IPS DF 4.7 (cell line): Measurements from ENCODE around the gene KCND2.
"Not testable (repeated sequence)": the region's sequence is repeated elsewhere in the genome, so short reads cannot be mapped to it uniquely, and the experiment has no call there.

Experiments used
- DNase-seq: peaks from one replicate; pipeline ENCODE4 v3.0.0-alpha.2; 2013; ENCODE audit warnings: low spot score; ENCODE audit errors: extremely low read depth

KCND2 gene

DNA sequence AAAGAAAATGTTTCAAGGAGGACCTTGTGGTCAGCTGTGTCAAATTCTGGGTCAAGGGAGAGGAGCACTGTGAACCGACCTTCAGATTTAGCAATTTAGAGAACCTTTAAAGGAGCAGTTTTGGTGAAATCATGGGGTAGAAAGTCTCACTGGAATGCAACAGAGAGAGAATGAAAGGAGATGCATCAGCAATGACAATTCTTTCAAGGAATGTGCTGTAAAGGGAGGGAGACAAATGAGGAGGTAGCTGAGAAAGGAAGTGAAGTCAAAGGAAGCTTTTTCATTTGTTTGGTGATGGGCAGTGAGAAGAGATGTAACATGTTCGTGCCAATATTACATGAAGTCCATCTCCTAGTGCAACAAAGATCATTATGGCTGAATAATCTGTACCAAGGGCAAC is 418.9 kb downstream of the KCND2 start:
- DNase-seq = no peak

DNA sequence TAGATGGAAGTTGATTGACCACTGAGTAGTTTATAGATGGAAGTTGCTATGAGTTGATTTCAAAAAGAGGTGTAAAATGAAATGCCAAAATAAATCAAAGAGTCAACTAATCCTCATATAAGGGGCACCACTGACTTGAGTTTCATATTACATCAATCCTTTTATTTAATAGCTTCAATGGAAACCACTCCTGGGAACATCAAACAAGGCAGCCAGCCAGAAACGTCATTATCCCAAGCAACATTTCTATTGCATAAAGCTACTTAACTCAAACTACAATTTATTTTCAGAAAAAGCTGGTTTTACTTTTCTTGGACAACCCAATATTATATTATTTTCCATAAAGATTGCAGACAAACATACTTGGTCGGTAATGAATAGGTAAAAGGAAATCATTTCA is 422.9 kb downstream of the KCND2 start:
- no peak for DNase-seq

DNA sequence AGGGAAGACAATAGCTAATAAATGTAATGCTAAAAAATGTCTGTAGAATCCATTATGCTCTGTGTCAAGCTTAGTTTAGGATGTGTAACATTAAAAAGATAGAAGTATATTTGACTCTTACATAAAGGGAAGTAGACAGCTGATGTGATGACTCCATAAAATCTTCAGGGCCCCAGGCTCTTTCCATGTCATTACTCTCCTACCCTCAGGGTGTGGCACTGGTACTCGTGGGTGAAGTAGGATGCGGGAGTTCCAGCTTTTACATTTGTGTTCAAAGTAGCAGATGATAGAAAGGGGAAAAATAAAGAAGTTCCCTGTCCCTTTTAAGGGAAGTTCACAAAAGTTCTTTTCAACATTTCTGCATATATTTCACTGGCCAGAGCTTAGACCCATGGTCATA is 427.8 kb downstream of the KCND2 start:
- no peak for DNase-seq

DNA sequence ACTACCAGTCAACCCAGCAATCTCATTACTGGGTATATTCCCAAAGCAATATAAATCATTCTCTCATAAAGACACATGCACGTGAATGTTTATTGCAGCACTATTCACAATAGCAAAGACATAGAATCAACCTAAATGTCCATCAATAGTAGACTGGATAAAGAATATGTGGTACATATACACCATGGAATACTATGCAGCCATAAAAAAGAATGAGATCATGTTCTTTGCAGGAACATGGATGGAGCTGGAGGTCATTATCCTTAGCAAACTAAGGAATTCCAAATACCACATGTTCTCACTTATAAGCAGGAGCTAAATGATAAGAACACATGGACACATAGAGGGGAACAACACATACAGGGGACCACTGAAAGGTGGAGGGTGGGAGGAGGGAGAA is 429.4 kb downstream of the KCND2 start:
- DNase-seq = not testable (repeated sequence)

DNA sequence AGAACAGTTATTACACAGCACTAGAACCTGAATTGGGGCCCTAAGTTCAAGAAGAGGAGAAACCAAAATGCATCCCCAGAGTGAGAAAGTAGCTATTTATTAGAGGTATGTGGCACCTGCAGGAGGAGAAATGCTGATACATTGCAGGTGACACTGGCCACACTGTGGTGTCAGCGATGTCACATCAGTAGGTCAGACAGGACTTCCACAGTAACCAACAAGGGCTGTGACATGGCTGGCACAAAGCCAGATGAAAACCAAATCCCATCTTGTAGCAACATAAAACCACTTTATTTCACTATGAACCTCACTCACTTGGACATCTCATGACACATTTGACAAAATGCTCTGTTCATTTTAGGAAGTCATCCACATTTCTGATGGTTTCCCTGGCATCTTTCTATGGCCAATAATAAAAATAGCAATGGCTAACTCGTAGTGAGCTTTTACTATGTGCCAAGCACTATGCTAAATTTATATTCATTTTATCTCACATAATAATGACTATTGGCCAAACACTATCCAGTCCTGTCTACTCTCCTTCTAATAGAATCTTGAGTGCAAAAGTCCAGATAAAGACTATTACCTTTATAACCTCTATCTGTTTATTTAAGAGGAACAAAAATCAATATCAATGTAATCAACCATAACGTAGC is 430.7 kb downstream of the KCND2 start:
- DNase-seq = no peak

DNA sequence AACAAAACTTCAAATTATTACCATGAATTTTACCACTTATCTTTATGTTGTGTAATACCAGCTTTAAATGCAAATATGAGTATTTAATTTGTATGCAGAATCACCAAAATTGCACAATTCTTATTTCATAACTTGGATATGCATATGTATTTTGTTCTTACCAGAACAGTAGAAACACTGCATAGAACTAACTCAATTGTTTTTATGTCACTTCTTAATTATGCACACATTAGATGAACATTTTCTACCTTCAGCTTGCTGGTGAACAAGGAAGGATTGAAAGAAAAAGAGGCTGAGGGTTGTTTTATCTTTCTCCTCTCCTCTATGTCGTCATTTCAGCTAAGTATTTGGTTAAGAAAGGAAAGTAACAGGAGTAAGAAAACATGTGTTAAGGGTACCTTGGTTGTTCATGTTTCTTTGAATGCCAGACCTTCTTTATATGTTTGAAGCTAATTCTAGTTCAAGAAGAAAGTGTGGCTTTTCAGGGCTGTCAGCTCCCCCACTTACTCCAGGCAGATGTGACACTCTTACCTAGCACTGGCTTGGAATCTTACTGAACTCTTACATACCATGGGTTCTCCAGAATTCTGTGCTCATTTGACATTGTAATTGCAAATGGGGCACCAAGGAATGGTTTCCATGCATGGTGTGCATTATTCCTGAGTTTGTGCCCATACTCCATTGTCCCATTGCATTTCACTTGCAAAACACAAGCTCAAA is 436.4 kb downstream of the KCND2 start:
- no peak for DNase-seq

DNA sequence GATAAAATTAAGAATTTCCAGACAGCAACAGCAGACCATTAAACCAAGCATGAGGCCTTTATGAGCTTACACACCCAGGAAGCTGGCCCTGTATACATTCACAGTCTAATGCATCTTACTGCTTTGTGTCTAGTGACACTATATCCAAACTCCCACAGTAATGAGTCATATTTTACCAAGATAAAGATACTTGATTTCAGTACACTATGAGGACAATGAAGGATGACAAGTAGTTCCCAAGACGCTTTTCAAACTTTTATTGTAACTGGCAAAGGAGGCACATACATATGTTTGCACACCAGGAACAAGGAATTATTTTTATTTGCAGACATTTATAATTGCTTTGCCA is 437.0 kb downstream of the KCND2 start:
- DNase-seq = no peak

DNA sequence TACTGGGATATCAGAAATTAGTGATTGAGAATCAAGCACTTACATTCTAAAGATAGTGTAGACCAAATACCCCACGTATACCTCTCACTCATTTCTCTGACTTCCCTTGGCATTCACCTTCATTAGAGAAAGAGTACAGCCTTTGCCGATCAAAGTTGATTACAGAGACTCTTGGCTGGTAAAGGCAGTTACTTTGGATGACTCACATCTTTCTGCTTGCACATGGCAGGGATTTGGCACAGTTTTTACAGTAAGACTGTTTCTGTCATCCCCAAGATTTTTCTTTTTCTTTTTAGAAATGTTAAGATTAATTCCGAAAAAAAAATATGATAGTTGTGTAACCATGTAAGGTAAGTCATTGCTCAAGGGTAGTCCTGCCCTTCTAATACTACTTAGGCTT is 442.0 kb downstream of the KCND2 start:
- DNase-seq = no peak

DNA sequence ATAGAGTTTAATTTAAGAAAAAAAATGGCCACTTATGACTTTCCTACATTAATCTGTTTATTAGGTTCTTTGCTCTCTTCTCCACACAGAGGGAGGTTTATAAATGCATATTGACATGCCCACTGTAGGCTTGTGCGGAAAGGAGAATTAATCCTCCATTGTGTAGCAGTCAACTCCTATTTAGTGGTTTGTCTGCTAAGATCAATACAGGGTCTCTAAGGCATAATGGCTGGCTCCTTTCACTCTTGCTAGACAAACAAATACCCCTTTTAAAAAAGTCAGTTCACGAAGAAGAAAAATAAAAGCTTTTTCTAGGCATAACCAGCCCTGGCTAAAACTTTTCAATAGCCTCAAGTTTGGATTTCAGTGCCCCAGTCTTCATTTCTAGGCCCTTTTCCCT is 443.3 kb downstream of the KCND2 start:
- DNase-seq = no peak

DNA sequence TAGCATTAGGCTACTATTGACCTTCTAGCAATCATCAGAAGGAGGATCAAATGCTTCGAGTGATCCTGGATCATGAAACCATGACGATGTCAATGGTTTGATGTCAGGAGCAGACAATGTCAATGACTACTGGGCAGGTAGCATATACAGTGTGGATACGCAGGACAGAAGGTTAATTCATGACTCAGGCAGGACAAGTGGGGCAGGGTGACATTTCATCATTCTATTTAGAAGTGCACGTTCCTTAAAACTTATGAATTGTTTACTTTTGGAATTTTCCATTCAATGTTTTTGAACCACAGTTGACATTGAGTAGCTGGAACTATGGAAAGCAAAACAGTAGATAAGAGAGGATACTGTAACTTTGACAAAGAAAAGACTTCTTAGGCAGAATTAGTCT is 444.2 kb downstream of the KCND2 start:
- no peak for DNase-seq

DNA sequence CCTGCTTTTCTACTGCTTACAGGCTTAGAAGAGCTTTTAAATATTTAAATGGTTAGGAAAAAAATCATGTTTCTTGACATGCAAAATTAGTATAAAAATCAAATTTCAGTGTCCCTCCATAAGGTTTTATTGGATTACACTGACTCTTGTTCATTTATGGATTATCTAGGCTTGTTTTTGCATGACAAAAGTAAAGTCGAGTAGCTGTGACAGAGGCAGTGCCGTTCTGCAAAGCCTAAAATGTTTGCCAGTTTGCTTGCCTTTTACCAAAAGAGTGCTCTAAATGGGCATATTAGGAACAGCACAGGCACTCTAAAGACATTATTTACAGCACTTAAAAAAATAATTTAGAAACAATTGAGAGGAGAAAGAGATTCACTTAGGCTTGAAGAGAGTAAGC is 445.4 kb downstream of the KCND2 start:
- no peak for DNase-seq

DNA sequence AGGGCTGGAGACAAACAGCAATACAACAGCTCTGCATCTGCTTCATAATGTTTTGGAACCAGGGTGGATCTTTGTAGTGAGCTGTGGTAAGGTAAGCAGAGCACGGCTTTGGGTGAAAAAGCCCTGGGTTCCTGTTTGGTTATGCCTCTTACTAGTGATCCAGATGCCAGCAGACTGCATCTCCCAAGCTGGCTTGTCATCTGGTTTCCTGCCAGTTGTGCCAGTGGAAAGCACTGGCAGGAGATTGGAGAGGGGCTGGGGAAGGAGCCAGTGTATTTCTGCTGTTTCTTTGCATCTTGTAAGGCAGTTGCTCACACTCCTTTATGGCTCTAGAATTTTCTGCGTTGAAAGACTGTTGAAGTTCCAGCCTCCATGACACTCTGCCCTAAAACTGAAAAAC is 447.3 kb downstream of the KCND2 start:
- DNase-seq = no peak

DNA sequence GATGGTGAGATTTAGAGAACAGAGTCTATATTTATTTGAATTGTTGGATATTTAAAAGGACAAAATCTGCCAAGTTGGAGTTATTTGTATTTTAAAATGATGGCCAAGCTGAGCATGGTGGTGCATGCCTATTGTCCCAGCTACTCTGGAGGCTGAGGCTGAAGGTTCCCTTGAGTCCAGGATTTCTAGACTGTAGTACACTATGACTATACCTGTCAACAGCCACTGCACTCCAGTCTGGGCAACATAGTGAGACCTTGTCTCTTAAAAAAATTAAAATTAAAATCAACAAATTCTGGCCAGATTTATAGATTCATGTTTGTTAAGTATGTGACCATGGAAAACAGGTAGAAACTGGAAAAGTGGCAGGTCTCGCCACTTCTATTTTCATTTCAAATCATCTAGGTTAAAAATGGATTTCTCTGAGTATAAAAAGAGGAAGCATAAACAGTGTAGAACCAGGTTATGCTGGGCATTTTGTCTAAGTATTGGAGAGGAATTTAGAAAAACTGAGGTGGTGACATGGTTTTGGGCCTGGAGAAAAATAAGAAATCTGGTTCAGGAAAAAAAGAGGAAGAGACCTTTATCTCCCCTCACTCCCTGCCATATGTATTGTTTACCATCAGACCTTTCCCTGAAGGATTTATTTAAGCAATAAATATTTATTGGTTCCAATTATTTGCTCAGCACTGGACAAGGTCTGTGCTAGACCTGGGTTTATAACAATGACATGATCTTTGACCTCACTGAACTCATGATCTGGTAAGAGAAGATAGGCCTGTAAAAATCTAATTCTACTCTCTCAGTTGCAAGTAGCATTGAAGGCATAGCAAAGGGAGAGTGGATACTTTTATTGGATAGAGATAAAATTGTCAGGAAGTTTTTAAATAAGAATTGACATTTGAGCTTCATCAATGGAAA is 450.8 kb downstream of the KCND2 start:
- DNase-seq = no peak

DNA sequence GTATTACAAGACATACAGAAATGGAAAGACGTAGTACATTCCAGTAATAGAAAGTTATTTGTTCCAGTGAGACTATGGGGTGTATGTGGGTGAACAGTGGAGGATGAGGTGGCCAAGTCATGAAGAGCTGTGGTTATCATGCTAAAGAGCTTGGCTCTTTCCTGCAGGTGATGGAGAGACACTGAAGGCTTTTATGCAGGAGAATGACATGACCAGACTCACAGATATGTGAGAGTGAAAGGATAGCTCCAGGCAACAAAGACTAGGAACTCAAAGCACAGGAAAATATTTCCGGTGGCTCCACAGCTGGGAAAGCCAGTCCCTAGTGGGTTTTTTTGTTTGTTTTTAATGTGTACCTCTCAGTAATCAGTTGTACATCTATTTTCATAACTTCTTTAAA is 451.5 kb downstream of the KCND2 start:
- no peak for DNase-seq

DNA sequence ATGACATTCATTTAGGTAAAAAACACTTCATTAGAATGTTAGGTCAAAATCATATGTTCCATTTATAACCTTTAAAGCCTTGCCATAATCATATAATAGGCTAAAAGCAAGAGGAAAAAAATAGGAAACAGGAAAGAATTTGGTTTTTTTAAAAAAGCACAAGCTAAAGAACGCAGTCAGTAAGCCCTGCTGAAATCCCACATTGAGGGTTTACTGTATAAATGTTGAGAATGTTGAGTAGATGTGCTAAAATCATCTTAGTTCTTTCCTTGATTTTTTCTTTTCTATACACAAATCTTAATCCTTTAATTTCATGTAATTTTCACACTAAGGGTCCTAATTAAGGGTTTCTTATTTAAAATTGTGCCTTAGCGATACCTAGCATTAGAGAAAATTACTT is 452.0 kb downstream of the KCND2 start:
- no peak for DNase-seq

DNA sequence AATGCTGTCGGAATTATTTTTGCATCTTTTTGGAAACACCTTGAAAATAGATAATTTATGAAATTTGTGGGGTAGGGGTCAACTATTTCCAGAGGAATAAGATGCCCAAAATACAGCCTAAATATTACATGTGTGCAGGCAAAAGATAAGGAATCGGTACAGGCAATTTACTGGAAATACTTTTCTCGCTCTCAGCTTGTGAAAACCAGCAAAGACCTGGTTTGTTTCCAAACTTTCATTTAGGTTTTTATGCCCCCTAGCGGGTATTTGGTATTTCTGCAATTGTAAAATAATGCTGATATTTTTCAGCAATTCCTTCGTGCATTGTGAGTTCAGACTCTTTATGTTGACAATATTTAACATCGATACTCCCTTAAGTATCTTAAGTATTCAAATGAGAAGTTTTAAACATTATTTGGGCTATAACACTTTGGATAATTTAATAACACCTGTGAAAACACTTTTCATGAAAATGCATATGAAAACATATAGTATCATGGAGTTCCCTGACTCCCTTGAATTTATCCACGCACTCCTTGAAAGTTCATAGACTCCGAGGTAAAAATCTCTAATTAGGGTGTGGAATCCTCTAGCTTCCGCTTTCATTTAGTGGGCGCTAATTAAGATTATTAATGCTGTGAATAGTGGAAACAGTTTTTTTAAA is 452.5 kb downstream of the KCND2 start:
- no peak for DNase-seq

DNA sequence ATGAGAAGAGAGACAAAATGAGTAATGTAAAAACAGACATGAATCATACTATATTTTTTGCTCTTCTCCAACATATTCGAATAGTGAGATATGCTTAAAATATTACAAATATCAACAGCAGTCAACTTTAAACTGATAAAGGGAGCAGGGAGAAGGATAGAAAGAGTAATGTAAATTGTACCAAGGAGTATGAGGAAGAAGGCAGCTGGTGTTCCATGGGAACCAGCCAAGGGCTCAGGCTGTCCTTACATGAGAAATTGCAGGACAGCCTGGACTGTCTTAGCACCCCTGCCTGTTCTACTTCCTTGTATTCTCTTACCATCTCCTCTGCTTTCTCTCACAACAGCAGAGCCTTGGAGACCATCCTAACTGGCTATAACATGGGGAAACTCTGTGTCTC is 456.3 kb downstream of the KCND2 start:
- no peak for DNase-seq

DNA sequence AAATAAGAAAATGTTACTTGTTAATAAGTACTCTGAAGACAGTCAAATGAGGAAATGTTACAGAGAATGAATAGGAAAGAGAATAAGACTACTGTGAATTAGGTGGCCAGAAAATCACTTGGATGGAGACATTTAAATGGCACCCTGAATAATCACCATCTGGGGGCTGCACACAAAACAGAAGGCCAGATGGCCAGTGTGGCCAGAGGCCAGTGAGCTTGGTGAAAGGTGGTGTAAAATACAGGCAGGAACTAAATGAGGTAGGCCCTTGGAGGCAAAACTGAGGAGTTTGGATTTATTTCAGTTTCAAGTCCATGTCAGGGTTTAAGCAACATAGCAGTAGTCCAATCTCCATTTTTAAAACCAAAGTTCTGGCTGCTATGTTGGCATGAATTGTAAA is 458.3 kb downstream of the KCND2 start:
- DNase-seq = no peak

DNA sequence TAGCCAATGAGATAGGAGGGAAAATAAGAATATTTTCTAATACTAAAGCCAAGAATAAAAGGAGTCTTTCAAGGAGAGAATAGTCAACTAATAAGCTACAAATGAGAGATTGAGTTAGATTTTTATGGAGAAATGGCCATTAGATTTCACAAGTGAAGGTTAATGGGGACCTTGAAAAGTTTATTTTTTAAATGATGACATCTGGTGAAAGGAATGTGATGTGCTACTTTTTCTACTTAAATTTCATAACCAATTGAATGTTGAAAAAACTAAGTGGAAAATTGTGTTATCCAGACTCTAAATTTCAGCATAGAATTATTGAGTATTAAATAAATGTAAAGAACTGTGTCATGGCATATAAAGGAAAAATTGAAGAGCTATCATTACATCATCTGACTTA is 459.3 kb downstream of the KCND2 start:
- no peak for DNase-seq

DNA sequence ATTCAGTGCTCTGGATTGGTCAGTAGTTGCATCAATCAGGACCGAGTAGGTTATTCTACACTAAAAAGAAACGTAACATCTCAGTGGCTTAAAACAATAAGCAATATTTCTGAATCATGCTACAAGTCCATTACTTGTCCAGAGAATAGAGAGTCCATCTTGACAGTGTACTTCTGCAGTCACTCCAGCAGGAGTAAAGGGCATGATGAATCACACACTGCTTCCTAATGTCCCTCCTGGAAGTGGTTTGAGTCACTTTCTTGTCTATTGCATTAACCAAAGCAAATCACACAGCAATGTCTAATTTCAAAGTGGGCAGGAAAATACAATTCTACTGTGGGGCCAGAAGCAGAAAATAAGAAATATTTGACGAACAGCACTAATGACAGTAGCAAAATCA is 460.2 kb downstream of the KCND2 start:
- no peak for DNase-seq

DNA sequence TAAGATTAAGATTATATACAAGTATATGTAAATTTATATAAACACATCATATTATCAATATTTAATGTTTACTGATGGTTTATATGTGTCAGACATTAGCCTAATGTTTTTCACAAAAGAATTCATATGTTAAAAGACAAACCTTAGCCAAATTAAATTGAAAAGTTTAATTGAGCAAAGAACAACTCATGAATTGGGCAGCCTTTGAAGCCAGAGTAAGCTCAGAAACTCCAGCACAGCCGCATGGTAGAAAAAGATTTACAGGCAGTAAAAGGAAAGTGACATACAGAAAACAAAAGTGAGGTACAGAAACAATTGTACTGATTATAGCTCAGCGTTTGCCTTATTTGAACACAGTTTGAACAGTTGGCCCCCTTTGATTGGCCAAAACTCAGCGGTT is 460.9 kb downstream of the KCND2 start:
- no peak for DNase-seq

DNA sequence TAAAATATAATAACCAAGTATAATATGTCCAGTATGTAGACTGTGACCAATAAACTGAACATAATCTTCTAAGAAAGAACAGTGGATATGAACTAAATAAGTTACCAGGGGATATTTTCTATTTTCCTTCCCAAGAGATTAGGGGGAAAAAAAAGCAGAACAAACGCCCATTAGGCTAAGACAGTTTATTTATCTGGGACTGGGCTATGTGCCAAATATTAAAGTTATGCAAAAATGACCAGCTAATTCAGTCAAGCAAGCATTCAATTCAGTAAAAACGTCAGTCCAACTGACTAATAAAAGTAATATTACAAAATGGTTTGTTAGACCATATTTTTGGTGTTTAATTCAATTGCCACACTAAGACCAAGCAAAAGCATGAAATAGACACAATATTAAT is 462.8 kb downstream of the KCND2 start:
- DNase-seq = no peak
